Esophagus muscularis mucosa (tissue), 4 donors: ENCODE results near the gene CYLC1. TPM values are rescaled to one million over a fixed set of nuclear protein-coding genes. Genes with fewer than 3 reads are reported as not detected.

Experiments used
- DNase-seq: peaks from one replicate; pipeline ENCODE4 v3.0.0-alpha.2; 2017; ENCODE audit errors: extremely low spot score
- H3K27ac ChIP-seq, 4 donors: fragments of 200-600 bp; sonication (generic); replicated peaks in 1 of 4; 1 replicate in 3 of 4; 2 replicates in 1 of 4; pipeline ENCODE4 v1.5.1; 2016 to 2019; ENCODE audit warnings: mild to moderate bottlenecking in 1 of 4
- H3K27me3 ChIP-seq, 4 donors: fragments of 200-600 bp; sonication (generic); one replicate each; pipeline versions ENCODE4 v1.5.1 to v1.6.0; 2016 to 2019
- H3K36me3 ChIP-seq, 4 donors: fragments of 200-600 bp; sonication (generic); one replicate each; pipeline ENCODE4 v1.5.1; 2016 to 2019
- H3K4me1 ChIP-seq, 4 donors: fragments of 200-600 bp; sonication (generic); one replicate each; pipeline ENCODE4 v1.5.1; 2016 to 2019
- H3K4me3 ChIP-seq, 4 donors: fragments of 200-600 bp; sonication (generic); 1 replicate in 2 of 4; 2 replicates in 2 of 4; pipeline ENCODE4 v1.5.1; 2016 to 2019; ENCODE audit warnings: mild to moderate bottlenecking in 4 of 4, moderate library complexity in 1 of 4
- H3K9me3 ChIP-seq, 4 donors: fragments of 200-600 bp; sonication (generic); 1 replicate in 3 of 4; 2 replicates in 1 of 4; pipeline ENCODE4 v1.5.1; 2016 to 2019
- CTCF ChIP-seq, 3 experiments: fragments of 200-600 bp in 2 of 3; fragments of 450-650 bp in 1 of 3; sonication (generic) in 2 of 3; IDR thresholded peaks; one replicate each; pipeline ENCODE4 v1.5.1; 2017 to 2019; ENCODE audit warnings: antibody characterized with exemption in 3 of 3, mild to moderate bottlenecking in 2 of 3, moderate library complexity in 1 of 3
- EP300 ChIP-seq: sonication (generic); formaldehyde crosslinking; IDR thresholded peaks from one replicate; pipeline ENCODE4 v1.6.1; 2017; ENCODE audit warnings: antibody characterized with exemption
- POLR2A ChIP-seq: fragments of 450-650 bp; IDR thresholded peaks from one replicate; pipeline ENCODE4 v1.6.1; 2017; ENCODE audit warnings: antibody characterized with exemption, moderate library complexity, mild to moderate bottlenecking, low read depth
- POLR2AphosphoS5 ChIP-seq, 2 donors: sonication (generic); formaldehyde crosslinking; IDR thresholded peaks; one replicate each; pipeline ENCODE4 v1.6.1; 2017; ENCODE audit warnings: antibody characterized with exemption in 2 of 2
- WGBS: methylation state at CpG from one replicate; pipeline ENCODE4 v1.1.5; 2018; 5-methylcytosine and 5-hydroxymethylcytosine counted together
- intact Hi-C: fragments of 100-400 bp; cut with DNase I; formaldehyde crosslinking; loops from one replicate; pipeline ENCODE4 v1.15.1; 2023
- total RNA-seq, 4 donors: library from RNA; depleted of rRNA; stranded (reverse); fragments of >200 nt; gene quantifications; one replicate each; pipeline versions ENCODE4 v1.1.0 to v1.2.1, GENCODE V29; 2016

The CYLC1 gene, protein sequence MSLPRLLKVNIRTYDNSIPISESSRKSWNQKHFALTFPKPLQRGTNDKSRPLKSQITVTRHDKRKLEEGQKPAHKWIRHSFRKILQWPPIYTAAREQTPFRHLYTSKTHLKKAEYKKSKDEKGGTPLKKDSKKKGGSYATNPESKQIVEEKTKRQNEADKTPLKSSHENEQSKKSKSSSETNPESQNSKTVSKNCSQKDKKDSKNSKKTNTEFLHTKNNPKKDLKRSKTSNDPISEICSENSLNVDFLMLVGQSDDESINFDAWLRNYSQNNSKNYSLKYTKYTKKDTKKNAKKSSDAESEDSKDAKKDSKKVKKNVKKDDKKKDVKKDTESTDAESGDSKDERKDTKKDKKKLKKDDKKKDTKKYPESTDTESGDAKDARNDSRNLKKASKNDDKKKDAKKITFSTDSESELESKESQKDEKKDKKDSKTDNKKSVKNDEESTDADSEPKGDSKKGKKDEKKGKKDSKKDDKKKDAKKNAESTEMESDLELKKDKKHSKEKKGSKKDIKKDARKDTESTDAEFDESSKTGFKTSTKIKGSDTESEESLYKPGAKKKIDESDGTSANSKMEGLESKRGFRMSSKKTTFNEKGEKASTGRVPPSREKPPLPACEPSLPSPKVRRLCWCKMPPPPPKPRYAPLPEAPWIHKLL
- not detected for total RNA-seq

GRCh38 chrX:83860846-83861245 lies at the start of gene CYLC1:
Gene CYLC1, plus strand, starts transcription at chrX:83861146. Its CDS starts 37 bp downstream, at chrX:83861183.
- H3K27ac ChIP-seq = no peak within 1 kb of the TSS
- H3K9me3 ChIP-seq = no peaks in the 10 kb centered on the region
- WGBS = 36% methylated on average over 1 of the region's 1 CpG
- no peak for DNase-seq
- intact Hi-C loops = no loop called here
- TF ChIP-seq CTCF (IDR thresholded peaks at IDR 0.05) (no peak), POLR2A (no peak), POLR2AphosphoS5 (IDR thresholded peaks at IDR 0.05) (no peak), EP300 (no peak)
- H3K4me3 ChIP-seq = no peak within 1 kb of the TSS
- no peaks in the 10 kb centered on the region for H3K27me3 ChIP-seq
- no peaks in the 10 kb centered on the region for H3K36me3 ChIP-seq
- H3K4me1 ChIP-seq = no peaks in the 10 kb centered on the region

DNA sequence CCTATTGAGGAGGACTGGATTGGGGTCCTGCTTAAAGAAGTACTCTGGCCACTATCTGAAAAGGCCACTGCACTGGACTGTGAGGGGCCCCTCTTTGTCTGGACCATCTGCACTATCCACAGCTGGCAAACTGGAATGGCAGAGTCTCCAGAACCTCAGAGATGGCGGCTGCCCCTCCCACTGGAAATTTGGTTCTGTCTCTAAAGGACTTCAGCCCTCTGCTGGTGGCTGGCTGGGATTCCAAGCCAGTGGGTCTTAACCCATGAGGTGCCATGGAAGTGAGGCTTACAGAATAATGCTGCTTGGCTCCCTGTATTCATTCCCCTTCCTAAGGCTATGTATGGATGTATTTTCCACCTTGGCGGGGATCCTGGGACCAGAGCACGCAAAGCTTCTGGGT lies 41.6 kb upstream of the CYLC1 start:
- Histone ChIP-seq H3K27me3 (no peaks in the 10 kb centered on the region), H3K27ac (no peak overlapping the region), H3K9me3 (peaks cover 0 to 3% (median 0%) of the 10 kb centered on the region in 4 donors), H3K4me3 (no peak overlapping the region), H3K4me1 (no peaks in the 10 kb centered on the region), H3K36me3 (no peaks in the 10 kb centered on the region)
- DNase-seq = no peak
- no peak for TF ChIP-seq CTCF (IDR thresholded peaks at IDR 0.05)
- TF ChIP-seq POLR2AphosphoS5 (IDR thresholded peaks at IDR 0.05) = no peak
- no peak for TF ChIP-seq EP300
- no peak for TF ChIP-seq POLR2A
- WGBS = 100% methylated on average over 1 of the region's 3 CpGs
- intact Hi-C loops = no loop called here

DNA sequence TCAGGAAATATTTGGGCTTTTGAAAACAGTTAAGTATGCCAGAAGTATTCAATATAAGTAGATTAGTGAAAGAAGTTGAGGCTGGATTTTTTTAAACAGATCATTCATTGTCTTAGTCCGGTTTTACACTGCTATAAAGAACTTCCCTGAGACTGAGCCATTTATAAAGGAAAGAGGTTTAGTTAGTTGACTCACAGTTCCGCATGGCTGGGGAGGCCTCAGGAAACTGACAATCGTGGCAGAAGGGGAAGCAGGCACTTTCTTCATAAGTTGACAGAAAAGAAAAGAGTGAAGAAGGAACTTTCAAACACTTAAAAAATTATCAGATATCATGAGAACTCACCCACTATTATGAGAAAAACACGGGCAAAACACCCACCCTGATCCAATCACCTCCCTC lies 31.1 kb upstream of the CYLC1 start:
- Histone ChIP-seq H3K36me3 (no peaks in the 10 kb centered on the region), H3K4me3 (no peak overlapping the region), H3K27ac (no peak overlapping the region), H3K4me1 (no peaks in the 10 kb centered on the region), H3K9me3 (no peaks in the 10 kb centered on the region), H3K27me3 (no peaks in the 10 kb centered on the region)
- 34% methylated on average over 4 of the region's 4 CpGs for WGBS
- TF ChIP-seq POLR2AphosphoS5 (IDR thresholded peaks at IDR 0.05) (no peak), EP300 (no peak), POLR2A (no peak), CTCF (IDR thresholded peaks at IDR 0.05) (no peak)
- DNase-seq = no peak
- intact Hi-C loops = no loop called here

- Histone ChIP-seq H3K27ac (no peak overlapping the region), H3K9me3 (no peaks in the 10 kb centered on the region), H3K4me1 (no peaks in the 10 kb centered on the region), H3K27me3 (no peaks in the 10 kb centered on the region), H3K4me3 (no peak overlapping the region), H3K36me3 (no peaks in the 10 kb centered on the region)
- no peak for DNase-seq
- peak; percentile 16 to 46 (median 35) for TF ChIP-seq CTCF (IDR thresholded peaks at IDR 0.05)
- TF ChIP-seq POLR2A = no peak
- intact Hi-C loops = no loop called here
- WGBS = 8% methylated on average over 2 of the region's 2 CpGs
Observed at GRCh38 chrX:83845397-83845796, 15.5 kb upstream of the CYLC1 start.
